Upper lobe of left lung (tissue), 6 donors: ENCODE results near the gene ADAP1. TPM values are rescaled to one million over a fixed set of nuclear protein-coding genes. Genes with fewer than 3 reads are reported as not detected.
"Not testable (repeated sequence)": the region's sequence is repeated elsewhere in the genome, so short reads cannot be mapped to it uniquely, and the experiment has no call there.

Experiments
- ATAC-seq, 2 donors: fragments of 200-7000 bp; cut with Tn5 transposase; one replicate each; pipeline ENCODE4 v1.9.1; 2022; ENCODE audit warnings: mild to moderate bottlenecking in 2 of 2, moderate library complexity in 2 of 2; ENCODE audit not compliant: low FRiP score in 2 of 2
- DNase-seq, 2 donors: peaks; one replicate each; pipeline ENCODE4 v3.0.0-alpha.2; 2019 to 2020
- H3K27ac ChIP-seq, 4 donors: fragments of 200-600 bp; sonication (generic); one replicate each; pipeline ENCODE4 v1.5.1; 2016 to 2019
- H3K27me3 ChIP-seq, 4 donors: fragments of 200-600 bp; sonication (generic); one replicate each; pipeline ENCODE4 v1.5.1; 2017 to 2019
- H3K36me3 ChIP-seq, 4 donors: fragments of 200-600 bp; sonication (generic); one replicate each; pipeline ENCODE4 v1.5.1; 2016 to 2019
- H3K4me1 ChIP-seq, 4 donors: fragments of 200-600 bp; sonication (generic); one replicate each; pipeline ENCODE4 v1.5.1; 2018 to 2019
- H3K4me3 ChIP-seq, 4 donors: fragments of 200-600 bp; sonication (generic); one replicate each; pipeline ENCODE4 v1.5.1; 2017 to 2019; ENCODE audit warnings: mild to moderate bottlenecking in 2 of 4, moderate library complexity in 1 of 4
- H3K9me3 ChIP-seq, 4 donors: fragments of 200-600 bp; sonication (generic); one replicate each; pipeline ENCODE4 v1.5.1; 2018 to 2019
- CTCF ChIP-seq, 6 experiments: fragments of 450-650 bp in 4 of 6; fragments of 200-600 bp in 2 of 6; sonication (generic) in 2 of 6; IDR thresholded peaks; one replicate each; pipeline ENCODE4 v1.5.1; 2016 to 2019; ENCODE audit warnings: antibody characterized with exemption in 6 of 6
- EP300 ChIP-seq, 4 donors: sonication (generic); formaldehyde crosslinking; IDR thresholded peaks; one replicate each; pipeline ENCODE4 v1.5.1; 2017; ENCODE audit warnings: antibody characterized with exemption in 4 of 4, control low read depth in 2 of 4
- POLR2A ChIP-seq, 4 donors: fragments of 450-650 bp; IDR thresholded peaks; one replicate each; pipeline ENCODE4 v1.5.1; 2016 to 2017; ENCODE audit warnings: antibody characterized with exemption in 4 of 4, mild to moderate bottlenecking in 2 of 4
- POLR2AphosphoS5 ChIP-seq, 2 donors: sonication (generic); formaldehyde crosslinking; IDR thresholded peaks; one replicate each; pipeline ENCODE4 v1.5.1; 2017; ENCODE audit warnings: antibody characterized with exemption in 2 of 2
- WGBS, 2 donors: methylation state at CpG; one replicate each; pipeline ENCODE4 v1.1.5; 2017 to 2018; 5-methylcytosine and 5-hydroxymethylcytosine counted together
- total RNA-seq, 6 donors: library from RNA; depleted of rRNA in 4 of 6; stranded (reverse); fragments of >200 nt in 4 of 6; gene quantifications; one replicate each; pipeline versions ENCODE4 v1.1.0 to v1.2.1, GENCODE V29; 2016 to 2021
- donor health status: DM: no; HTN: no; CAD: no; lungs with moderate emphysema.
- donor health status: DM: no; HTN: yes; CAD: no; lungs with severe emphysema.

The ADAP1 gene
- 100 to 1,000 TPM in 1 of 6 donors, 10 to 100 TPM in 5; 31.0 to 109 (median 37.5) TPM for total RNA-seq

- WGBS, 2 donors = 28 to 82% methylated on average over 2 to 3 of the region's 115 CpGs
- TF ChIP-seq CTCF (IDR thresholded peaks at IDR 0.05) (peak; percentile 23 to 67 (median 60)), POLR2AphosphoS5 (IDR thresholded peaks at IDR 0.05) (no peak)
- Histone ChIP-seq H3K36me3 (no peaks in the 10 kb centered on the region), H3K4me3 (peak within 1 kb of the TSS; percentile 38 to 72 (median 66)), H3K4me1 (peaks cover 13 to 48% (median 20%) of the 10 kb centered on the region in 4 donors), H3K27me3 (peaks cover 0 to 2% (median 0%) of the 10 kb centered on the region in 4 donors), H3K27ac (peak within 1 kb of the TSS; percentile 3 to 86 (median 66)), H3K9me3 (no peaks in the 10 kb centered on the region)
- DNase-seq = peak; percentile 59 to 93
- peak in 1 of 2 donors; percentile 67 for ATAC-seq
Observed at GRCh38 chr7:954330-955238, at the start of gene ADAP1. ADAP1 (minus strand) TSS chr7:954680; CDS start chr7:954477, 203 bp downstream.

- H3K27me3 ChIP-seq, H3K27ac ChIP-seq, H3K4me3 ChIP-seq, ATAC-seq, H3K9me3 ChIP-seq, H3K4me1 ChIP-seq: not testable (repeated sequence)
- DNase-seq = peak in 1 of 2 donors; percentile 27
- 67% methylated on average over 3 of the region's 7 CpGs; no CpG with 5 or more reads in 1 of the 2 donors for WGBS, 2 donors
- H3K36me3 ChIP-seq = peaks cover 0 to 25% (median 16%) of the 10 kb centered on the region in 4 donors
Observed at GRCh38 chr7:1002445-1002844, 48.0 kb upstream of the ADAP1 start.

- not testable (repeated sequence) for H3K4me1 ChIP-seq, H3K4me3 ChIP-seq, DNase-seq, H3K9me3 ChIP-seq, H3K27me3 ChIP-seq, H3K27ac ChIP-seq, ATAC-seq
- whole genome bisulfite sequencing, 2 donors = 84 to 100% methylated on average over 2 to 3 of the region's 4 CpGs
- H3K36me3 ChIP-seq = peaks cover 0 to 26% (median 16%) of the 10 kb centered on the region in 4 donors
Observed at GRCh38 chr7:1002026-1002425, 47.5 kb upstream of the ADAP1 start.

- peaks cover 0 to 27% (median 18%) of the 10 kb centered on the region in 4 donors for H3K36me3 ChIP-seq
- H3K9me3 ChIP-seq, ATAC-seq, H3K4me3 ChIP-seq, H3K27me3 ChIP-seq, H3K27ac ChIP-seq, H3K4me1 ChIP-seq: not testable (repeated sequence)
- WGBS, 2 donors = 87 to 97% methylated on average over 5 to 9 of the region's 14 CpGs
- DNase-seq = peak in 1 of 2 donors; percentile 67
Observed at GRCh38 chr7:1001069-1001770, 46.7 kb upstream of the ADAP1 start.

- H3K9me3 ChIP-seq = no peaks in the 10 kb centered on the region
- peaks cover 0 to 34% (median 20%) of the 10 kb centered on the region in 4 donors for H3K36me3 ChIP-seq
- no peak overlapping the region for H3K27ac ChIP-seq
- H3K27me3 ChIP-seq = no peaks in the 10 kb centered on the region
- 88 to 90% methylated on average over 24 to 47 of the region's 52 CpGs for WGBS, 2 donors
- no peak overlapping the region for H3K4me3 ChIP-seq
- no peaks in the 10 kb centered on the region for H3K4me1 ChIP-seq
- ATAC-seq = peak in 1 of 2 donors; percentile 9
- DNase-seq = peak in 1 of 2 donors; percentile 61
- TF ChIP-seq POLR2A (IDR thresholded peaks at IDR 0.05) (no peak), CTCF (IDR thresholded peaks at IDR 0.05) (no peak), POLR2AphosphoS5 (IDR thresholded peaks at IDR 0.05) (no peak), EP300 (IDR thresholded peaks at IDR 0.05) (no peak)
Observed at GRCh38 chr7:999941-1000935, 45.8 kb upstream of the ADAP1 start.
